Measurements from ENCODE around the gene PAMR1. TPM values are rescaled to one million over a fixed set of nuclear protein-coding genes. Genes with fewer than 3 reads are reported as not detected.

PAMR1 gene
- total and polyA plus RNA-seq, 4 donors = 0.60 to 15.2 (median 1.4) TPM

GRCh38 chr11:35412285-35412684 lies 113.1 kb downstream of the PAMR1 start:
- Histone ChIP-seq H3K4me3 (no peak overlapping the region), H3K9me3 (ENCODE audit: control insufficient read depth in 4 of 4, insufficient read depth in 3 of 4, low read length in 3 of 4) (no peaks in the 10 kb centered on the region), H3K4me1 (ENCODE audit: control insufficient read depth in 5 of 5, insufficient read depth in 5 of 5, low read length in 5 of 5) (no peaks in the 10 kb centered on the region), H3K9ac (ENCODE audit: insufficient read depth in 1 of 2, low read length in 2 of 2) (no peak overlapping the region), H3K27me3 (ENCODE audit: control insufficient read depth in 3 of 3, insufficient read depth in 3 of 3, low read length in 2 of 3) (peaks cover 0 to 27% (median 24%) of the 10 kb centered on the region in 3 donors), H3K36me3 (ENCODE audit: control insufficient read depth in 4 of 4, insufficient read depth in 4 of 4, low read length in 4 of 4) (no peaks in the 10 kb centered on the region), H3K27ac (ENCODE audit: low read depth in 1 of 2, low read length in 1 of 2) (no peak overlapping the region)
- ATAC-seq (ENCODE audit: insufficient read depth, low FRiP score) (peak; percentile 34), DNase-seq (peak in 2 of 3 donors; percentile 51 to 53)
- no peak for TF ChIP-seq CTCF (IDR thresholded peaks at IDR 0.05; ENCODE audit: control extremely low read depth, extremely low read depth)
- WGBS, 2 donors = 57 to 59% methylated on average over 2 of the region's 2 CpGs

GRCh38 chr11:35407041-35407440 lies 118.4 kb downstream of the PAMR1 start:
- Histone ChIP-seq H3K9me3 (ENCODE audit: control insufficient read depth in 4 of 4, insufficient read depth in 3 of 4, low read length in 3 of 4) (no peaks in the 10 kb centered on the region), H3K36me3 (ENCODE audit: control insufficient read depth in 4 of 4, insufficient read depth in 4 of 4, low read length in 4 of 4) (no peaks in the 10 kb centered on the region), H3K4me1 (ENCODE audit: control insufficient read depth in 5 of 5, insufficient read depth in 5 of 5, low read length in 5 of 5) (peaks cover 0 to 4% (median 0%) of the 10 kb centered on the region in 5 donors), H3K27ac (ENCODE audit: low read depth in 1 of 2, low read length in 1 of 2) (no peak overlapping the region), H3K4me3 (no peak overlapping the region), H3K27me3 (ENCODE audit: control insufficient read depth in 3 of 3, insufficient read depth in 3 of 3, low read length in 2 of 3) (peaks cover 0 to 4% (median 0%) of the 10 kb centered on the region in 3 donors), H3K9ac (ENCODE audit: insufficient read depth in 1 of 2, low read length in 2 of 2) (no peak overlapping the region)
- TF ChIP-seq CTCF (IDR thresholded peaks at IDR 0.05; ENCODE audit: control extremely low read depth, extremely low read depth) = no peak
- 82 to 96% methylated on average over 1 of the region's 1 CpG for WGBS, 2 donors
- ATAC-seq (ENCODE audit: insufficient read depth, low FRiP score) = no peak
- DNase-seq = no peak

- DNase-seq (peak; percentile 37 to 49 (median 38)), ATAC-seq (ENCODE audit: insufficient read depth, low FRiP score) (peak; percentile 84)
- no peak overlapping the region for H3K9ac ChIP-seq (ENCODE audit: insufficient read depth in 1 of 2, low read length in 2 of 2)
- WGBS, 2 donors = 37 to 51% methylated on average over 7 of the region's 7 CpGs
- peaks cover 0 to 4% (median 2%) of the 10 kb centered on the region in 5 donors for H3K4me1 ChIP-seq (ENCODE audit: control insufficient read depth in 5 of 5, insufficient read depth in 5 of 5, low read length in 5 of 5)
- H3K36me3 ChIP-seq (ENCODE audit: control insufficient read depth in 4 of 4, insufficient read depth in 4 of 4, low read length in 4 of 4) = no peaks in the 10 kb centered on the region
- H3K27me3 ChIP-seq (ENCODE audit: control insufficient read depth in 3 of 3, insufficient read depth in 3 of 3, low read length in 2 of 3) = peaks cover 0 to 4% (median 0%) of the 10 kb centered on the region in 3 donors
- H3K9me3 ChIP-seq (ENCODE audit: control insufficient read depth in 4 of 4, insufficient read depth in 3 of 4, low read length in 3 of 4) = no peaks in the 10 kb centered on the region
- no peak overlapping the region for H3K4me3 ChIP-seq
- H3K27ac ChIP-seq (ENCODE audit: low read depth in 1 of 2, low read length in 1 of 2) = no peak overlapping the region
- peak; percentile 12 for TF ChIP-seq CTCF (IDR thresholded peaks at IDR 0.05; ENCODE audit: control extremely low read depth, extremely low read depth)
Observed at GRCh38 chr11:35404388-35404775, 121.0 kb downstream of the PAMR1 start.
